Measurements from ENCODE around the gene YEATS2.

GRCh38 chr3:183837390-183837789 is 139.8 kb downstream of the YEATS2 start:
- TF ChIP-seq POLR2AphosphoS2 (conservative IDR thresholded peaks at IDR 0.05; ENCODE audit: low read length) (no peak), CTCF (IDR thresholded peaks at IDR 0.05) (no peak), USF2 (IDR thresholded peaks at IDR 0.05) (no peak), POLR2A (IDR thresholded peaks at IDR 0.05; ENCODE audit: low read length) (no peak)
